HepG2 (cell line): ENCODE results near the gene GRHPR. TPM values are rescaled to one million over a fixed set of nuclear protein-coding genes. Genes with fewer than 3 reads are reported as not detected.

Experiments
- ARHGAP35 ChIP-seq: sonication (generic); formaldehyde crosslinking; IDR thresholded peaks from 2 replicates; pipeline ENCODE4 v1.9.0; 2022; ENCODE audit warnings: mild to moderate bottlenecking, inconsistent platforms, moderate library complexity, missing genetic modification reagents, borderline replicate concordance
- ATF7-NPFF ChIP-seq: sonication (generic); formaldehyde crosslinking; IDR thresholded peaks from 2 replicates; pipeline ENCODE4 v1.8.1; 2023; ENCODE audit warnings: mild to moderate bottlenecking, low read depth, missing genetic modification reagents, moderate library complexity
- CEBPB ChIP-seq: IDR thresholded peaks from 2 replicates; pipeline ENCODE4 v1.6.1; 2011; ENCODE audit warnings: low read depth, low read length, improper control_type of control experiment, borderline replicate concordance
- DNMT3B ChIP-seq: conservative IDR thresholded peaks from 2 replicates; pipeline ENCODE4 v1.6.1; 2016; ENCODE audit warnings: missing biosample characterization, control low read depth
- E2F1 ChIP-seq: sonication (generic); formaldehyde crosslinking; IDR thresholded peaks from 2 replicates; pipeline ENCODE4 v1.5.0; 2020; ENCODE audit warnings: missing genetic modification reagents
- EED ChIP-seq: sonication (generic); formaldehyde crosslinking; IDR thresholded peaks from 2 replicates; pipeline ENCODE4 v1.5.0; 2020; ENCODE audit warnings: mild to moderate bottlenecking, missing genetic modification reagents
- ELF3 ChIP-seq: IDR thresholded peaks from 2 replicates; pipeline ENCODE4 v1.6.1; 2016; ENCODE audit warnings: missing genetic modification reagents, missing compliant biosample characterization
- GLI4 ChIP-seq: sonication (generic); formaldehyde crosslinking; IDR thresholded peaks from 2 replicates; pipeline ENCODE4 v1.5.1; 2020; ENCODE audit warnings: missing genetic modification reagents, mild to moderate bottlenecking, moderate library complexity, borderline replicate concordance
- HIVEP1 ChIP-seq: sonication (generic); formaldehyde crosslinking; IDR thresholded peaks from 2 replicates; pipeline ENCODE4 v1.4.0; 2020; ENCODE audit warnings: mild to moderate bottlenecking, missing genetic modification reagents
- HOXA3 ChIP-seq: sonication (generic); formaldehyde crosslinking; IDR thresholded peaks from 2 replicates; pipeline ENCODE4 v1.5.0; 2020; ENCODE audit warnings: missing genetic modification reagents
- HOXA5 ChIP-seq: sonication (generic); formaldehyde crosslinking; IDR thresholded peaks from 2 replicates; pipeline ENCODE4 v1.4.0; 2020; ENCODE audit warnings: missing genetic modification reagents
- HOXD1 ChIP-seq: sonication (generic); formaldehyde crosslinking; IDR thresholded peaks from 2 replicates; pipeline ENCODE4 v1.5.0; 2020; ENCODE audit warnings: missing genetic modification reagents
- MLLT10 ChIP-seq: sonication (generic); formaldehyde crosslinking; IDR thresholded peaks from 2 replicates; pipeline ENCODE4 v1.4.0; 2020; ENCODE audit warnings: missing genetic modification reagents
- NR2C2 ChIP-seq: sonication (generic); formaldehyde crosslinking; IDR thresholded peaks from 2 replicates; pipeline ENCODE4 v1.4.0; 2020; ENCODE audit warnings: missing genetic modification reagents, mild to moderate bottlenecking, moderate library complexity, borderline replicate concordance
- RFX5 ChIP-seq: IDR thresholded peaks from 2 replicates; pipeline ENCODE4 v1.6.1; 2011; ENCODE audit warnings: low read depth, low read length, improper control_type of control experiment
- TFDP2 ChIP-seq: sonication (generic); formaldehyde crosslinking; IDR thresholded peaks from 2 replicates; pipeline ENCODE4 v1.4.0; 2020; ENCODE audit warnings: missing genetic modification reagents
- ZBTB3 ChIP-seq: sonication (generic); formaldehyde crosslinking; IDR thresholded peaks from 2 replicates; pipeline ENCODE4 v1.4.0; 2020; ENCODE audit warnings: low read depth, mild to moderate bottlenecking, moderate library complexity, missing genetic modification reagents, borderline replicate concordance
- ZBTB43 ChIP-seq: sonication (generic); formaldehyde crosslinking; conservative IDR thresholded peaks from 2 replicates; pipeline ENCODE4 v1.4.0; 2020; ENCODE audit warnings: missing genetic modification reagents
- ZFP82 ChIP-seq: sonication (generic); formaldehyde crosslinking; IDR thresholded peaks from 2 replicates; pipeline ENCODE4 v1.5.1; 2020; ENCODE audit warnings: mild to moderate bottlenecking, missing genetic modification reagents, borderline replicate concordance
- ZFX ChIP-seq: sonication (generic); formaldehyde crosslinking; IDR thresholded peaks from 2 replicates; pipeline ENCODE4 v1.4.0; 2020; ENCODE audit warnings: mild to moderate bottlenecking, low read depth, missing genetic modification reagents, moderate library complexity
- ZNF337 ChIP-seq: sonication (generic); formaldehyde crosslinking; IDR thresholded peaks from 2 replicates; pipeline ENCODE4 v1.5.1; 2020; ENCODE audit warnings: missing genetic modification reagents, low read depth, mild to moderate bottlenecking, borderline replicate concordance
- ZNF557 ChIP-seq: sonication (generic); formaldehyde crosslinking; IDR thresholded peaks from 2 replicates; pipeline ENCODE4 v1.4.0; 2020; ENCODE audit warnings: missing genetic modification reagents
- ZNF580 ChIP-seq: IDR thresholded peaks from 2 replicates; pipeline ENCODE4 v1.6.1; 2016; ENCODE audit warnings: low read depth, borderline replicate concordance
- ZNF710 ChIP-seq: sonication (generic); formaldehyde crosslinking; IDR thresholded peaks from 2 replicates; pipeline ENCODE4 v1.5.0; 2020; ENCODE audit warnings: mild to moderate bottlenecking, missing genetic modification reagents, borderline replicate concordance
- ZNF761 ChIP-seq: sonication (generic); formaldehyde crosslinking; conservative IDR thresholded peaks from 2 replicates; pipeline ENCODE4 v1.4.0; 2020; ENCODE audit warnings: mild to moderate bottlenecking, missing genetic modification reagents
- polyA plus RNA-seq, 8 experiments: library from polyadenylated mRNA; depleted of rRNA in 3 of 8; stranded (reverse) in 7 of 8; unstranded in 1 of 8; fragments of >200 nt; fragmentation: Illumina TruSeq in 4 of 8; extraction: Trizol in 4 of 8; gene quantifications; 2 replicates each; pipeline versions ENCODE4 v1.2.1 to v1.2.3, GENCODE V29; 2011 to 2016; ENCODE audit warnings: low read depth in 4 of 8, missing spikeins in 1 of 8, mixed read lengths in 1 of 8; ENCODE audit not compliant: insufficient read depth in 1 of 8
- total RNA-seq, 5 experiments: library from RNA; depleted of rRNA; stranded (reverse); fragments of >200 nt; fragmentation: Illumina TruSeq; extraction: Trizol; gene quantifications; 2 replicates each; pipeline ENCODE4 v1.2.3, GENCODE V29; 2016; ENCODE audit warnings: low read depth in 1 of 5

Gene GRHPR
- total and polyA plus RNA-seq, 2 of the 13 experiments (the other 11 are each of a cell fraction or from before 2014, with no cell fraction given), result 113 to 115 TPM

GRCh38 chr9:37415011-37415719 lies 7.3 kb upstream of the GRHPR start (continued):
- TF ChIP-seq HOXA5 (CRISPR knock-in tag) (no peak), EED (CRISPR knock-in tag) (no peak), RFX5 (no peak), ZFX (CRISPR knock-in tag) (peak; percentile 65), ZNF557 (CRISPR knock-in tag) (no peak), CEBPB (no peak), ARHGAP35 (no peak), DNMT3B (no peak), HIVEP1 (CRISPR knock-in tag) (no peak), ZNF710 (CRISPR knock-in tag) (no peak; the same call in 1 of the 2 replicates), ZNF337 (CRISPR knock-in tag) (no peak), E2F1 (CRISPR knock-in tag) (no peak), TFDP2 (CRISPR knock-in tag) (no peak), ZNF580 (CRISPR knock-in tag) (no peak), ZBTB43 (CRISPR knock-in tag) (no peak), ATF7-NPFF (CRISPR knock-in tag) (no peak), ZNF761 (no peak), HOXA3 (CRISPR knock-in tag) (peak; percentile 37; the same call in 1 of the 2 replicates), HOXD1 (no peak), ZFP82 (no peak), GLI4 (CRISPR knock-in tag) (no peak), MLLT10 (no peak), ELF3 (CRISPR knock-in tag) (no peak), NR2C2 (CRISPR knock-in tag) (no peak; the same call in 1 of the 2 replicates), ZBTB3 (CRISPR knock-in tag) (no peak)
